Muscle of back (tissue), 11 donors: ENCODE results near the gene PTBP2. TPM values are rescaled to one million over a fixed set of nuclear protein-coding genes. Genes with fewer than 3 reads are reported as not detected.

Experiments
- DNase-seq, 3 donors: peaks; one replicate each; pipeline versions ENCODE4 v3.0.0 to v3.0.0-alpha.2; 2013
- polyA plus RNA-seq, 10 donors: library from polyadenylated mRNA; unstranded; fragments of 120-200 nt; gene quantifications; one replicate each; pipeline ENCODE4 v1.2.1, GENCODE V29; 2013; ENCODE audit not compliant: insufficient read length in 10 of 10

Gene PTBP2
- polyA plus RNA-seq, 10 donors = 22.1 to 42.9 (median 29.6) TPM

GRCh38 chr1:96815914-96816313 is 94.3 kb downstream of the PTBP2 start:
- DNase-seq = no peak

- peak in 1 of 3 donors; percentile 15 for DNase-seq
These were observed 98.5 kb downstream of the PTBP2 start for GRCh38 chr1:96820107-96820506.

- DNase-seq = no peak
These were observed 99.1 kb downstream of the PTBP2 start for GRCh38 chr1:96820671-96821070.

- no peak for DNase-seq
These were observed 103.6 kb downstream of the PTBP2 start for GRCh38 chr1:96825231-96825630.

- no peak for DNase-seq
These were observed 104.5 kb downstream of the PTBP2 start for GRCh38 chr1:96825950-96826576.

GRCh38 chr1:96833376-96833775 is 111.8 kb downstream of the PTBP2 start:
- no peak for DNase-seq

GRCh38 chr1:96834986-96835385 is 113.4 kb downstream of the PTBP2 start:
- DNase-seq = no peak

- peak in 1 of 3 donors; percentile 45 for DNase-seq
These were observed 115.6 kb downstream of the PTBP2 start for GRCh38 chr1:96837057-96837780.

- no peak for DNase-seq
These were observed 116.2 kb downstream of the PTBP2 start for GRCh38 chr1:96837781-96838216.

- no peak for DNase-seq
These were observed 118.8 kb downstream of the PTBP2 start for GRCh38 chr1:96840396-96840795.

- no peak for DNase-seq
These were observed 120.6 kb downstream of the PTBP2 start for GRCh38 chr1:96842215-96842614.

GRCh38 chr1:96843196-96843595 is 121.6 kb downstream of the PTBP2 start:
- no peak for DNase-seq

GRCh38 chr1:96843601-96844000 is 122.0 kb downstream of the PTBP2 start:
- no peak for DNase-seq

- no peak for DNase-seq
These were observed 123.9 kb downstream of the PTBP2 start for GRCh38 chr1:96845464-96845863.

- DNase-seq = no peak
These were observed 140.3 kb downstream of the PTBP2 start for GRCh38 chr1:96861836-96862235.

- no peak for DNase-seq
These were observed 141.9 kb downstream of the PTBP2 start for GRCh38 chr1:96863449-96863848.
